Heart right ventricle (tissue), 16 donors: Measurements from ENCODE around the gene NSA2. TPM values are rescaled to one million over a fixed set of nuclear protein-coding genes. Genes with fewer than 3 reads are reported as not detected.
A peak's percentile ranks its signal among the peaks of the same experiment; 100 is the strongest.

Experiments used
- ATAC-seq, 8 donors: fragments of 200-7000 bp; cut with Tn5 transposase; one replicate each; pipeline ENCODE4 v1.9.1; 2020; ENCODE audit warnings: mild to moderate bottlenecking in 8 of 8, moderate library complexity in 8 of 8, moderate number of reproducible peaks in 1 of 8
- DNase-seq, 2 donors: peaks; one replicate each; pipeline ENCODE4 v3.0.0-alpha.2; 2020
- H3K27ac ChIP-seq, 10 donors: fragments of 200-600 bp; sonication (generic) in 2 of 10; one replicate each; pipeline versions ENCODE4 v1.5.0 to v1.8.0; 2020 to 2022; ENCODE audit warnings: mild to moderate bottlenecking in 3 of 10
- H3K27me3 ChIP-seq, 7 donors: fragments of 200-600 bp; one replicate each; pipeline ENCODE4 v1.8.0; 2021 to 2022; ENCODE audit warnings: mild to moderate bottlenecking in 2 of 7
- H3K36me3 ChIP-seq, 9 donors: fragments of 200-600 bp; sonication (generic) in 1 of 9; one replicate each; pipeline versions ENCODE4 v1.5.0 to v1.8.0; 2020 to 2022; ENCODE audit warnings: mild to moderate bottlenecking in 2 of 9
- H3K4me1 ChIP-seq, 9 donors: fragments of 200-600 bp; sonication (generic) in 1 of 9; one replicate each; pipeline versions ENCODE4 v1.5.0 to v1.8.0; 2020 to 2022; ENCODE audit warnings: mild to moderate bottlenecking in 4 of 9
- H3K4me3 ChIP-seq, 10 donors: fragments of 200-600 bp; sonication (generic) in 2 of 10; one replicate each; pipeline versions ENCODE4 v1.5.0 to v1.8.0; 2020 to 2022; ENCODE audit warnings: mild to moderate bottlenecking in 7 of 10, moderate library complexity in 2 of 10
- H3K9me3 ChIP-seq, 11 donors: fragments of 200-600 bp in 10 of 11; sonication (generic) in 2 of 11; one replicate each; pipeline versions ENCODE4 v1.5.0 to v1.8.0; 2013 to 2022; ENCODE audit warnings: mild to moderate bottlenecking in 2 of 11, control low read depth in 1 of 11, moderate library complexity in 1 of 11
- CTCF ChIP-seq, 9 donors: fragments of 200-600 bp; sonication (generic) in 2 of 9; IDR thresholded peaks; one replicate each; pipeline versions ENCODE4 v1.5.0 to v1.8.0; 2021 to 2022; ENCODE audit warnings: antibody characterized with exemption in 9 of 9, mild to moderate bottlenecking in 5 of 9, moderate library complexity in 1 of 9
- WGBS, 2 donors: extraction: QIAGEN DNeasy Blood & Tissue Kit; methylation state at CpG; one replicate each; pipeline ENCODE4 v1.1.7; 2013; ENCODE audit warnings: inconsistent platforms in 1 of 2; 5-methylcytosine and 5-hydroxymethylcytosine counted together
- intact Hi-C, 10 donors: fragments of 100-400 bp; cut with DNase I; formaldehyde crosslinking; loops; one replicate each; pipeline versions ENCODE4 v1.11.1 to v1.14.2; 2022
- polyA plus RNA-seq, 2 donors: library from polyadenylated mRNA; stranded (reverse); fragments of 200-250 nt; gene quantifications; one replicate each; pipeline ENCODE4 v1.2.3, GENCODE V29; 2013
- total RNA-seq, 10 donors: library from RNA; stranded (reverse); fragmentation: NEBNext Ultra II Directional in 3 of 10; extraction: Animal tissue kit (Norgen Biotek cat#: 25700) in 3 of 10; gene quantifications; one replicate each; pipeline versions ENCODE4 v1.2.1 to v1.2.4, GENCODE V29; 2021 to 2023
- donor health status: Arrhythmogenic right ventricular cardiomyopathy.
- donor health status: ischemic (EF 13 %, LVEDD 7.1; RV severe dilation, severe dysfunction).
- donor health status: healthy with polysubstance abuse.
- donor health status: DM: no; HTN: yes; CAD: no.
- donor health status: DM: no; HTN: no; CAD: no.
- donor health status: ischemic (EF 25% LVEDD 6.9; RV normal size, moderate dysfunction).
- donor health status: ischemic (EF 25% LVEDD 5.7; RV mildly dilated, moderate dysfunction).
- donor health status: healthy.
- donor health status: DM: yes; HTN: yes; CAD: no.
- donor health status: Ischemic cardiomyopathy.
- donor health status: ischemic (EF 35%, LVEDD 5.7; RV mildly dilated, moderate dysfunction).
- donor health status: nonischemic (EF 11% LVEDD 7.7; RV severe dilation, severe dysfunction).
- donor health status: DM: yes; HTN: yes; CAD: no.
- donor health status: PGD.
- donor health status: ischemic (EF 29% LVEDD 5.4; RV normal size, mild dysfunction).
- donor health status: nonischemic (EF 23%, LVEDD 6.1; RV moderate dilation, normal function).

Gene NSA2
- total and polyA plus RNA-seq, 12 donors = 27.4 to 82.9 (median 50.5) TPM

DNA sequence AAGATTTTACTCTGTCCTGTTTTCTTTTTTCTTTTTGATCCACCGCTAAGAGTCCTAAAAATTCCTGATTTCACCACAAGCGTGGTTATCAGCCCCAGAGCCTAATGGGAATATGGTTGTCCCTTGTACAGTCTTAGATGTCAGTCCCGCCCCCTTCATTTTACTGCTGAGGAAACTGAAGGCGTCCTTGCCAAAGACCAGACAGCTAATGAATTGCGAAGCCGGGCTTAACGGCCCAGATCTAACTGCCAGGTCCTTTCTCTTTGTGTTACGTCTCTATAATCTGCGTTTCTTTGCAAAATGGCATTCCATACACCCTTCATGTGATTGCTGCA, 497 bp downstream of the NSA2 start:
- TF ChIP-seq CTCF (IDR thresholded peaks at IDR 0.05) = no peak
- Histone ChIP-seq H3K4me1 (peaks cover 5 to 41% (median 30%) of the 10 kb centered on the region in 9 donors), H3K27me3 (no peaks in the 10 kb centered on the region), H3K36me3 (peaks cover 0 to 54% (median 21%) of the 10 kb centered on the region in 9 donors), H3K4me3 (peak overlapping the region; percentile 79 to 96 (median 91)), H3K27ac (peak overlapping the region in 9 of 10 donors; percentile 56 to 88 (median 79)), H3K9me3 (no peaks in the 10 kb centered on the region)
- ATAC-seq (peak in 5 of 8 donors; percentile 6 to 40 (median 25)), DNase-seq (peak in 1 of 2 donors; percentile 7)
- intact Hi-C loops = loop anchor here in 8 of 10 donors (2.0 to 10.0 kb wide), 10 partner anchors 80 to 1203 kb away; partner anchors contain the start of genes HEXB (in 2 of the 8), ANKRA2 (in 1 of the 8) and UTP15 (in 1 of the 8)
- WGBS, 2 donors = 1% methylated on average over 9 of the region's 9 CpGs

DNA sequence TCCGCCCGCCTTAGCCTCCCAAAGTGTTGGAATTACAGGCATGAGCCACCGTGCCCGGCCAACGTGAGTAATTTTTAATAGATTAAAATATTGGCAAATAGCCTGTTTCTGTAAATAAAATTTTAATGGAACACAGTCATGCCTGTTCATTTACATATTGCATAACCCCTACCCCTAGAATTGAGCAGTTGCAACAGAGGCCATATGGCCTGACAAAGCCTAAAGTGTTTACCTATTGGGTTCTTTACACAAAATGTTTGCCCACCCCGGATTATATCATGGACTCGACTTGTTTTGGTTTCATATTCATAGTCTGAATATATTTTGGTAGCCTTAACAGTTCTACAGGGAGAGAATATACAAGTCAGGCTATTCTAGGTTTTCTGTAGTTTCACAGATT, 5.3 kb downstream of the NSA2 start:
- ATAC-seq = no peak
- H3K36me3 ChIP-seq = peaks cover 3 to 88% (median 48%) of the 10 kb centered on the region in 9 donors
- TF ChIP-seq CTCF (IDR thresholded peaks at IDR 0.05) = no peak

DNA sequence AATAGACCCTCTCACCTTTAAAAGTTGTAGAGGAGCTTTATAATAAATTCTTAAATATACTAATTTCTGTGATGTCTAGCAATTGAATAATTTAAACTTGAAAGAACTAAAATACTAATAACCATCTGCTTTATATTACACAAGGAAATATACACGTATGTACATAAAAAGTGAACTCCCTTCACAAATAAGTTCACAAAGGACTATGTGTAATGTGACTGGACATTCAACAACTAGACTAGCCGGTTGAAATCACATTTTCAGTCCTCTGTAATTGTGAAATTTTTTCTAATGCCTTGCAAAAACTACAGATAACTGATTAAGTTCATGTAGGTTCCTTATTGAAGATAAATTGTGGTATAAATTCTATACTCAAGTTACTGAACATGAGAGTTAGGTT, 11.6 kb downstream of the NSA2 start:
- DNase-seq (no peak), ATAC-seq (no peak)
- Histone ChIP-seq H3K36me3 (peaks cover 0 to 63% (median 17%) of the 10 kb centered on the region in 9 donors), H3K27me3 (no peaks in the 10 kb centered on the region), H3K9me3 (no peaks in the 10 kb centered on the region), H3K4me1 (no peaks in the 10 kb centered on the region), H3K4me3 (no peak overlapping the region), H3K27ac (no peak overlapping the region)
- no peak for TF ChIP-seq CTCF (IDR thresholded peaks at IDR 0.05)
- WGBS, 2 donors = 88 to 90% methylated on average over 2 of the region's 2 CpGs
- intact Hi-C loops = loop anchor here in 2 of 10 donors (10.0 kb wide), 2 partner anchors 136 to 606 kb away; no protein-coding TSS in a partner anchor

More for the DNA sequence above, 5.3 kb downstream of the NSA2 start:
- intact Hi-C loops = loop anchor here in 2 of 10 donors (10.0 kb wide), 2 partner anchors 142 to 612 kb away; no protein-coding TSS in a partner anchor
- H3K9me3 ChIP-seq = no peaks in the 10 kb centered on the region
- DNase-seq = no peak
- H3K27me3 ChIP-seq = no peaks in the 10 kb centered on the region
- WGBS, 2 donors = 85 to 88% methylated on average over 7 of the region's 7 CpGs
- H3K4me1 ChIP-seq = peaks cover 0 to 13% (median 10%) of the 10 kb centered on the region in 9 donors
- H3K27ac ChIP-seq = no peak overlapping the region
- H3K4me3 ChIP-seq = no peak overlapping the region

GRCh38 chr5:74786851-74787250, 19.8 kb downstream of the NSA2 start:
- no peaks in the 10 kb centered on the region for H3K27me3 ChIP-seq
- no peak overlapping the region for H3K4me3 ChIP-seq
- 90% methylated on average over 6 of the region's 6 CpGs for WGBS, 2 donors
- intact Hi-C loops = no loop called here
- no peaks in the 10 kb centered on the region for H3K4me1 ChIP-seq
- no peak for TF ChIP-seq CTCF (IDR thresholded peaks at IDR 0.05)
- no peak overlapping the region for H3K27ac ChIP-seq
- DNase-seq = no peak
- H3K36me3 ChIP-seq = no peaks in the 10 kb centered on the region
- ATAC-seq = no peak
- peaks cover 0 to 2% (median 0%) of the 10 kb centered on the region in 11 donors for H3K9me3 ChIP-seq
